Measurements from ENCODE around the gene PCSK7.

- no peak for TF ChIP-seq L3MBTL2 (conservative IDR thresholded peaks at IDR 0.05)
- no peak for TF ChIP-seq BHLHE40 (IDR thresholded peaks at IDR 0.05; ENCODE audit: borderline replicate concordance)
- TF ChIP-seq SUZ12 (IDR thresholded peaks at IDR 0.05) = no peak
- no peak for TF ChIP-seq TARDBP (IDR thresholded peaks at IDR 0.05)
- TF ChIP-seq LEF1 (IDR thresholded peaks at IDR 0.05; ENCODE audit: borderline replicate concordance) = no peak
- TF ChIP-seq SP1 (IDR thresholded peaks at IDR 0.05) = no peak
- no peak for TF ChIP-seq CTBP1 (IDR thresholded peaks at IDR 0.05; ENCODE audit: borderline replicate concordance)
These were observed 26.6 kb downstream of the PCSK7 start for GRCh38 chr11:117205211-117205818.
